Cortex of kidney (tissue), 1 donor: ENCODE measurements around the gene SCD5.

Source experiments
- DNase-seq: peaks from one replicate; lab custom pipeline; 2025; lab: John Stamatoyannopoulos, UW

SCD5 gene

GRCh38 chr4:82797040-82797404, 1.6 kb downstream of the SCD5 start:
- DNase-seq = no peak

- DNase-seq = no peak
Observed at GRCh38 chr4:82792912-82793649, 5.5 kb downstream of the SCD5 start.

GRCh38 chr4:82791179-82791578, 7.4 kb downstream of the SCD5 start:
- no peak for DNase-seq

- DNase-seq = no peak
Observed at GRCh38 chr4:82790060-82790660, 8.4 kb downstream of the SCD5 start.

- no peak for DNase-seq
Observed at GRCh38 chr4:82789025-82789776, 9.4 kb downstream of the SCD5 start.

GRCh38 chr4:82787342-82787741, 11.3 kb downstream of the SCD5 start:
- DNase-seq = no peak

- no peak for DNase-seq
Observed at GRCh38 chr4:82786828-82787227, 11.8 kb downstream of the SCD5 start.

GRCh38 chr4:82785611-82786400, 12.8 kb downstream of the SCD5 start:
- DNase-seq = no peak

GRCh38 chr4:82784681-82785610, 13.7 kb downstream of the SCD5 start:
- DNase-seq = no peak

- DNase-seq = no peak
Observed at GRCh38 chr4:82782626-82783345, 15.8 kb downstream of the SCD5 start.

GRCh38 chr4:82780752-82781231, 17.8 kb downstream of the SCD5 start:
- DNase-seq = no peak

GRCh38 chr4:82780170-82780751, 18.3 kb downstream of the SCD5 start:
- no peak for DNase-seq

- no peak for DNase-seq
Observed at GRCh38 chr4:82779032-82779431, 19.6 kb downstream of the SCD5 start.

GRCh38 chr4:82777857-82778525, 20.6 kb downstream of the SCD5 start:
- no peak for DNase-seq

- no peak for DNase-seq
Observed at GRCh38 chr4:82776925-82777542, 21.6 kb downstream of the SCD5 start.

GRCh38 chr4:82775243-82775642, 23.4 kb downstream of the SCD5 start:
- no peak for DNase-seq

GRCh38 chr4:82774711-82775171, 23.9 kb downstream of the SCD5 start:
- no peak for DNase-seq

GRCh38 chr4:82773057-82773456, 25.5 kb downstream of the SCD5 start:
- DNase-seq = no peak

GRCh38 chr4:82770607-82771006, 28.0 kb downstream of the SCD5 start:
- DNase-seq = no peak
